GM18867 (cell line): Measurements from ENCODE around the gene WBP2.

Experiments used
- ATAC-seq: cut with Tn5 transposase; IDR thresholded peaks from one replicate; pipeline ENCODE4 v1.9.1; 2021; ENCODE audit warnings: mild to moderate bottlenecking, moderate library complexity; ENCODE audit not compliant: unreplicated experiment

Gene WBP2

GRCh38 chr17:75846692-75847613 lies 8.2 kb downstream of the WBP2 start:
- ATAC-seq = no peak

DNA sequence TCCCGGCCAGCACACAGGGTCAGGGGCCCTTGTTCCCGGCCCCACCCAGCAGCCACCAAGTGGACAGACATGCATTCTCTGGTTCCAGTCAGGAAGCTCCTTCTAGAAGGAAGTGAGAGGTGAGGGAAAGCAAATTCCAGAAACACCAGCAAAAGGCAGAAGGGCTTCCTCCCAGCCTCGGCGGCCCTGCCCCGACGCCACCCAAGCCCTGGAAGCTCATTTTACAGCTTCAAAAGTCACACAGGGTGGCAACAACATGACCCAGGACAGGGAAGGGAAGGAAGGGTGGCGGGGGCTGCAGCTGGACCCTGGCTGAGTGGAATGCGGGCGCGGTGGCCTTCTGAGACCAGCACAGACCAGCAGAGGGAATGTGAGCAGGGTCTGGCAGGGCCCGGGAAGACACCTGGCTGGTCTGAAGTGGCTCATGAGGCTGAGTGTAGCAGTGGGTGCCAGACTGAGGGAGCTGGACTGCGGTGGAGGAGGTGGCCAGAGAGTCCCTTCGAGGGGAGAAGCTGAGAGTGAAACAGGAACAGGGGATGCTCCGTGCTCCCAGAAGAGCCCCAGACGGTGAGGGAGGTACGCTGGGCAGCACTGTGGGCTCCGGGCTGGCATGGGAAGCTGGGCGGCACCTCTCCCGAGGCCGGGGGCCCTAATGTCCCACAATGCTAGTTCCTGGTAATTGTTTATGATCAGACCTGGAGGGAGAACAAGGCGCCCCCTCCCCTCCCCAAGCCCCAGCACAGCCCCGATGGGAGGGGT lies 9.0 kb downstream of the WBP2 start:
- ATAC-seq = no peak

GRCh38 chr17:75845058-75845711 lies 9.9 kb downstream of the WBP2 start:
- ATAC-seq = peak; percentile 75

DNA sequence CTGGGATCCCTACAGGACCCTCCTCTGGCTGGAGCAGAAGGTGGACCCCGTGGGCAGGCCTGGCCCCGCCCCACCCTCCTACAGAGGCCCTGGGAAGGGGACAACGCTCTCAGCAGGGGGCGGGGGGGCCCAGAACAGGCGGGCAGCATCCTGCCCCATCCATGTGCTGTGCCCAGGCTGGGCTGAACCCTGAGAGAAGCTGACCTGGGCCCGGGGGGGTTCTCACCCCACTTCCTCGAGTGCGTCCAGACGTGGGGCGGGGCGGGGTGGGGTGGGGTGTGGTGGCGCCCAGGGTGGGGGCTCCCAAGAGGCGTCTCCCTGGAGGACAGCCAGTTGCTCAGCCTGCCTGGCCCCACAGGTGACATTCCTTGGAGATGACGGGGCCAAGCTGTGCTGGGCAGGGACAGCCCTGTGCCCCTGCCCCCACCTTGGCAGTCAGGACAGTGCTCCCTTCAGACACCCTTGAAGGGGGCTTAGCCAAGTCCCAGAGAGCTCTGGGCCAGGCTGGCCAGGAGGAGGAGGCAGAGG lies 10.5 kb downstream of the WBP2 start:
- ATAC-seq = no peak

DNA sequence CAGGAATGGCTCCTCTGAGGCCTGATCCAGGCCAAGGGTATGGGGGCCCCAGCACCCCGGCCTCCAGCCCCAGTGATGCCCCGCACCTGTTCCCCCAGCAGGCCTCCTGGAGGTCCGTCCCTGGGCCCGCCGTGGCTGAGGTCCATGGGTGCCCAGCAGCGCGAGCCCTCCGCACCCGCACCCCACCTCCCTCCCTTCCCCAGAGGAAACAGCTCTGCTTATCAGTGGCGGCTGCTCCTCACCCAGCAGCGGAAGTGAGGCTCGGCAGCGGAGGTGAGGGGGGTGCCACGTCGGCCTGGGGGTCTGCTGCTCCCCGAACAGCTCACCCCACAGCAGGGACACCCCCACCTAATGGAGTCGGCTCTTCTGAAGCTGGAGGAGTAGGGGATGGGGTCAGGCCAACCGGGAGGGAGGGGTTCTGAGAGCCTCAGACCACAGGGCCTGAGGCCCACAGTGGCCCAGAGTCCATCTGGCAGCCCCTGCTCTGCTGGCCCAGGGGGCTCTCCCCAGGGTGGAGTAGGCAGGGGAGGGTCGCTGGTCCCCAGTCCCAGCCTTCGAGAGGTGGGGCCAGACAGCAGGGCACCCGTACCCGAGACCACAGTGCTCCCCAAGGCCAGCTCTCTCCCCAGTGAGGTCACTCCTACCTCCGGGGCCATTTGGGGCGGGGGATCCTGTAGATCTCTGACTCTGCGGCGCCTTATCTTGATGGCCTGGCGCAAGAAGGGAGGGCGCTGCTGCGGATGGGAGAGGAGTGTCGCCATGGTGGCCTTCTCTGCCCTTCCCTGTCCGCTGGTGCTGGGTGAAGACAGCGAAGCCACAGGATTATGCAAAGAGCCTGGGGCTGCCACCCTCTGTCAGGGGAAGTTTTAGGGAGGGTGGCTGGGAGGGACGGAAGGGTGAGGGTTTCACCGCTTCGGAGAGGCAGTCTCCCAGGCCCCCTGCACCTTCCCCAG lies 11.3 kb downstream of the WBP2 start, which contains the start of gene UNC13D:
TSS of gene UNC13D (minus strand) at position 828 of the 953 bp plus-strand sequence. CDS start at position 761, 67 bp downstream.
- ATAC-seq = no peak

DNA sequence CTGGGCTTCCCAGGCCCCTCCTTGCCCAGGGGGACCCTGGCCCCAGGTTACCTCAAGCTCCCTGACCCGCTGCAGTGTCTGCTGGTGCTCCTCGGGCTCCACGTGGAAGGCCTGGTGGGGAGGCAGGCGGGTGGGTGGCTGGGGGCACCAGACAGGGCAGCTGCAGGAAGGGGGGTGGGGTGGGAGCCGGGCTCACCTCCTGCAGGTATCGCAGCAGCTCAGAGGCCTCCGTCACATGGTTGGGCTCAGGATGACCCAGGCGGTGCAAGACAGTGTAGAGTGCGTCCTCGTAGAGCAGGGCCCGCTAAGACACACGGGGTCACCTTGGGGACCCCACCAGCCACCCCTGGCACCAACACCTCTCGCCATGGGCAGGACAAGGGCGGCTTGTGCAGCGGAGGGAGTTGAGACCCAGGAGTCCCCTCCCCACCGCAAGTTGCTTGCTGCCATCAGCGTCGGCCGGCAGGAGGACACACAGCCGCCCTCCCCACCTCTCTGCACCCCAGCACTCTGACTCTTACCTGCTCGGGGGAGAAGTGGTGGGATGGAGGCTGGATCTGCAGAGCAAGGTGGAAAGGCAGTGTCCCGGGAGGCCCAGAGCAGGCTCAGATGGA lies 12.1 kb downstream of the WBP2 start:
- no peak for ATAC-seq

GRCh38 chr17:75842411-75842810 lies 12.7 kb downstream of the WBP2 start:
- ATAC-seq = no peak

DNA sequence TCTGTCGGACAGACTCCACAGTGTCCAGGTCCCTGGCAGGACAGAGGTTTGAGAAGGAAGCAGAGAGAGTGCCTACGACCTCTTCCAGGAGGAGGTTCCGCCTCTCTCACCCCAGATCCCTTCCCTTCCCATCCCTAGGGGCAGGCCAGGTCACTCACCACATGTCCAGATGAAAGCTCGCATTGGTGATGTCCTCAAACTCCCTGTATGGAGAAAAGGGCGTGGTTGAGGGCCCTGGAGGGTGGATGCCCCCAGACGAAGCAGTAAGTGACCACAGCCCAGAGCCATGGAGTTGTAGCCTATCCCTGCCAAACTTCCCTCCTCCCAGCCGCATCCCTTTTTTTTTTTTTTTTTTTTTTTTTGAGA lies 14.4 kb downstream of the WBP2 start:
- no peak for ATAC-seq

DNA sequence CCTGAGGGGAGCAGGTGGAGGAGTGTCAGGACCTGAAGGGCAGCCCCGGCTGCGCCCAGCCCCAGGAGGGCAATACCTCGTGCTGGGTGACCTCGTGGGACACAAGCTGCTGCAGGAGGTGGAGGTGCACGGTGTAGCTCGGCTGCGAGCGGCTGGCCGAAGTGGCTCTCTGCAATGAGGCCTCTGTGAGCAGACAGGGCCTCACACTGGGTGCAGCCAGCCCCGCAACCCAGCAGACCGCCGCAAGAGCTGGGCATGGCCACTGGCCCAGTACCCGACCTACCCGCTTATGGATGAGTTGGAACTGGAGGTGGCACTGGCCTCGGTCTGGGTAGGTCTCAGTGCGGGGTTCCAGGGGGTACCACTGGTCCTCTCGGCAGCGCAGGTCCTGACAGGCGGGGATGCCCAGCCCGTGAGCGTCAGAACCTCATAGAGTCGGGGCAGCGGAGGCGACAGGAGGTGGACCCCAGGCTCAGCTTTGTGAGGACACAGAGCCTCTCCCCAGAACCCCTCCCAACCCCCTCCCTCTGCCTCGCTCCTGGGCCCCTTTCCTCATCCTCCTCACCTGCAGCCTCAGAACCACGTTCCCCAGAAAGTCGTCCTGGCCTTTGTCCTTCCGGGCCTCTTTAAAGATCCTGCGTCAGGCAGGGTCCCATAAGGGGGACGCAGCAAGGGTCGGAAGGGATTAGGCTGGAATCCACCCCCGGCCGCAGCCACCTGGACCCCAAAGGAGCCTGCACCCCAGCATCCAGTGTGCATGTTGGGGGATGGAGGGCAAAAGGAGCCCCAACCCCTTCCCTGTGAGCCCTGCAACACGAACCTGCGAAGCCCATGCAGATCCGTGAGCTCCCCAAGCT lies 15.0 kb downstream of the WBP2 start:
- no peak for ATAC-seq

DNA sequence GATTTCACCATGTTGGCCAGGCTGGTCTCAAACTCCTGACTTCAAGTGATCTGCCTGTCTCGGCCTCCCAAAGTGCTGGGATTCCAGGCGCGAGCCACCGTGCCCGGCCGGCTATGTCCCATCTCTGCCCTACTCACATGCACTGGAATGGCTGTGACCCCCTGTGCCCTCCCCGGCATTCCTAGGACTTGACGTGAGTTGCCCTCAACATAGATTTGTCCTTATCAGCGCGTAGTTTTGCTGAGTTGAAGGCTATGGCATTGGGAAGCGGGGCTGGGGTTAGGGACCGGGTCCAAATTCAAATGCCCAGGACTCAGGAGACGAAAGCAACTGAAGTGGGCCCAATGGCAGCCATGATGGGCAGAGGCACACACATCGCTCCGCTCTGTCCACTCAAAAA lies 16.7 kb downstream of the WBP2 start:
- no peak for ATAC-seq

- no peak for ATAC-seq
Measured at GRCh38 chr17:75837899-75838298, 17.2 kb downstream of the WBP2 start.

DNA sequence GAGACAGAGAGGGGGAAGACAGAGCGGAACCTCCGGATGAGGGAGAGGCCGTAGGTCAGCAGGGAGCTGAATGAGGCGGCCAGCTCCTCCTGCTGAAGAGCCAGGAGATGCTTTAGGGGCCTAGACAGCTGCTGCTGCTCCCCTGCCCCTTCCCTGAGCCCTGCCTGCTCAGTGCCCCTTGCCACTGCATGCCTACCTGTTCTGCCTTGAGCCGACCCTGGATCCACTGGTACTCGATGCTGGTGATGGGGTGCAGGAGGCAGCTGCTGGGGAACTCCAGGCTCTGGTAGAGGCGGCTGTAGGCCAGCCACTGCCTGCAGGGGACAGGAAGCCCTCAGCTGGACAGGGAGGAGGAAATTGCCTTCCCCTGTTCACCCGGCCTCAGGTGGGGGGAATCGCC lies 18.5 kb downstream of the WBP2 start:
- no peak for ATAC-seq

DNA sequence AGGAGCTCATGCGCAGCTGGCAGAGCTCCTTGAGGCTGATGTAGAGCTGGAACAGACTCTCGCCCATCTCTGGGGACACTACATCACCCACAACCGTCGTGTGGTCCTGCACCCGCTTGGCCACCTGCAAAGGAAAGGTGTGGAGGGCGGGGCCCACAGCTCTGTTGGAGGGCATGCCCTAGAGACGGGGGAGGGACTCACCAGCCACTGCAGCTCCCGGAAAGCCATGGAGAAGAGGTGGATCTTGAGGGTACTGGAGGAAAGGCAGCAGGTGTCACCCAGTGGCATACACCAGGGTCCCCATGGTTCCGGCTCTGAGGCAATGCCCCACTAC lies 19.5 kb downstream of the WBP2 start:
- no peak for ATAC-seq

DNA sequence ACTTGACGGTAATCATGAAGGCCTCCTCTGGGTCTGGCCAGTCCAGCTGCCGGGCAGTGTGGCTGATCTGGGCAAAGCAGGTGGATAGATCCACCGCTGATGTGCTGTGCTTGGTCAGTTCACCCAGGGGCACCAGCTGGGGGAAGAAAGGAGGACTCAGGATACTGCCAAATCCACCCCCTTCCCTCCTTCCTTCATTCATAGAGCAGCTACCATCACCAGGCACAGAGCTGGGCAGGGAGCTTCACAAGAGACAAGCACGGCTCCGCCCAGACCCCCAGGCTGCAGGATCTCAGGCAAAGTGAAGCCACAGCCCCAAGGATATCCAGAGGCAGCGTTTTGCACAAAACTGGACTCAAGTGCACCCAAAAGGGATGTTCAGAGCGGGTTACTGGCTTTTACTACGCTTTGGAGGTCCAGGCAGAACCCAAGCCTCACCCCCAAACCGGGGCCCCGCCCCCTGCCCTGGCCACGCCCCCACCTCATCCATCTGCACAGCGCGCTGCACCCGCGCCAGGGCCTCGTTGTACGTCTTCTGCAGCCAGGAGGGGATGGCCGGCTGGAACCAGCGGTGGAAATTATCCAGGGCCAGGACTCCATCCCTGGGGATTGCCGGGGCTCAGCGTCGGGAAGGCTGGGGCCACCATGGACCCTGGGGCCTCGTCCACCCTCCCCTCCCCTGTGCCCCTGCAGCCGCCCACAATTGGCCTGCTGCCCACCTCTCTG lies 20.0 kb downstream of the WBP2 start:
- no peak for ATAC-seq

- no peak for ATAC-seq
Measured at GRCh38 chr17:75834279-75834920, 20.7 kb downstream of the WBP2 start.

DNA sequence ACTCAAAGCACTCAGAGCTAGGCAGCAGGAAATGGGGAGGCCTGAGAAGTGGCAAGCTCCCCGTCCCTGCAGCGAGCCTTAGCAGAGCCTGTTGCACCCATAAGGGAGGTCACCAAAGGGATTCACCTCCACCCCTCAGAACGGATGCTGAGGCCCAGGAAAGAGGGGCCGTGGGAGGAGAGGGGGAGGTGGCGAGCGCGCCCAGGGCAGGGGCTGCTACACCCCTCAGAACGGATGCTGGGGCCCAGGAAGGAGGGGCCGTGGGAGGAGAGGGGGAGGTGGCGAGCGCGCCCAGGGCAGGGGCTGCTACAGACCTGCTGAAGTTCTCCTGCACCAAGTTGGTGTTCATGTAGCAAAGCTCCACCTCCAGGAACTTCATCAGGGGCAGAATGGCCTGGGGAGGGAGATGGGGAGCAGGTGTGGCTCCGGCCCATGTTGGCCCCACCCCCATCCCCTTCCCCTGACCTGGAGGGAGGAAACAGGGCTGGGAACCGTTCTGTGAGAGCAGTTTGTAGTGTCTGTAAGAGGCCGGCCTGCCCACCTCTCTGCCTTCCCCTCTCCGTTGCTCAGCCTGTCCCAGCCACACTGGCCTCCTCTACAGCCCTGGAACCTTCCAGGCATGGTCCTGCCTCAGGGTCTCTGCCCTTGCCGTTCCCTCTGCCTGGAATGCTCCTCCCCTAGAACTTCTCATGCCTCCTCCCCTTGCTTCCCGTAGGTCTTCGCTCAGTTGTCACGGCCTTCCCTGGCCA lies 22.3 kb downstream of the WBP2 start:
- no peak for ATAC-seq

GRCh38 chr17:75832164-75832651 lies 22.9 kb downstream of the WBP2 start:
- no peak for ATAC-seq
